Inflammatory macrophage treated with lipopolysaccharide for 4 hours (primary cell): ENCODE data around the gene SEMA3A.
A peak's percentile ranks its signal among the peaks of the same experiment; 100 is the strongest.
"Not testable (repeated sequence)": the region's sequence is repeated elsewhere in the genome, so short reads cannot be mapped to it uniquely, and the experiment has no call there.

ENCODE experiments used
- DNase-seq: peaks from one replicate; pipeline ENCODE4 v3.0.0-alpha.2; 2020

SEMA3A gene

GRCh38 chr7:84194484-84195271, at the start of gene SEMA3A:
Gene SEMA3A (minus strand): TSS chr7:84194789. CDS start chr7:84194586, 203 bp downstream.
- peak; percentile 60 for DNase-seq

- DNase-seq, result peak; percentile 54
Observed at GRCh38 chr7:84243037-84243436, 48.4 kb upstream of the SEMA3A start.

- no peak for DNase-seq
Observed at GRCh38 chr7:84238596-84238995, 44.0 kb upstream of the SEMA3A start.

GRCh38 chr7:84237533-84238173, 43.1 kb upstream of the SEMA3A start:
- peak; percentile 85 for DNase-seq

- peak; percentile 58 for DNase-seq
Observed at GRCh38 chr7:84236398-84236797, 41.8 kb upstream of the SEMA3A start.

- peak; percentile 34 for DNase-seq
Observed at GRCh38 chr7:84232646-84233045, 38.1 kb upstream of the SEMA3A start.

GRCh38 chr7:84231157-84231556, 36.6 kb upstream of the SEMA3A start:
- DNase-seq, result no peak

- DNase-seq, result no peak
Observed at GRCh38 chr7:84230491-84230890, 35.9 kb upstream of the SEMA3A start.

- DNase-seq, result no peak
Observed at GRCh38 chr7:84228526-84228925, 33.9 kb upstream of the SEMA3A start.

- DNase-seq, result no peak
Observed at GRCh38 chr7:84226759-84227158, 32.2 kb upstream of the SEMA3A start.

- no peak for DNase-seq
Observed at GRCh38 chr7:84224505-84224904, 29.9 kb upstream of the SEMA3A start.

- no peak for DNase-seq
Observed at GRCh38 chr7:84219310-84219709, 24.7 kb upstream of the SEMA3A start.

GRCh38 chr7:84218681-84219080, 24.1 kb upstream of the SEMA3A start:
- peak; percentile 57 for DNase-seq

GRCh38 chr7:84216472-84216871, 21.9 kb upstream of the SEMA3A start:
- DNase-seq, result peak; percentile 7

- not testable (repeated sequence) for DNase-seq
Observed at GRCh38 chr7:84214757-84215156, 20.2 kb upstream of the SEMA3A start.

GRCh38 chr7:84210301-84210700, 15.7 kb upstream of the SEMA3A start:
- no peak for DNase-seq

GRCh38 chr7:84209006-84209405, 14.4 kb upstream of the SEMA3A start:
- no peak for DNase-seq

- DNase-seq, result no peak
Observed at GRCh38 chr7:84207615-84208014, 13.0 kb upstream of the SEMA3A start.

- DNase-seq, result no peak
Observed at GRCh38 chr7:84207025-84207424, 12.4 kb upstream of the SEMA3A start.

- DNase-seq, result no peak
Observed at GRCh38 chr7:84204655-84205054, 10.1 kb upstream of the SEMA3A start.

- DNase-seq, result no peak
Observed at GRCh38 chr7:84202855-84203254, 8.3 kb upstream of the SEMA3A start.

GRCh38 chr7:84200859-84201258, 6.3 kb upstream of the SEMA3A start:
- no peak for DNase-seq

GRCh38 chr7:84199216-84199615, 4.6 kb upstream of the SEMA3A start:
- peak; percentile 43 for DNase-seq

GRCh38 chr7:84196084-84196503, 1.5 kb upstream of the SEMA3A start:
- peak; percentile 31 for DNase-seq
